COR-L47 (cell line): ENCODE results near the gene TOB2.
"Not testable (repeated sequence)": the region's sequence is repeated elsewhere in the genome, so short reads cannot be mapped to it uniquely, and the experiment has no call there.

Source experiments
- DNase-seq: peaks from one replicate; lab custom pipeline; 2025; lab: John Stamatoyannopoulos, UW

Gene TOB2

GRCh38 chr22:41468381-41469217, 22.0 kb upstream of the TOB2 start, which contains the start of the genes ACO2 and PHF5A:
Gene ACO2 (plus strand): TSS chr22:41469117. CDS start chr22:41469147, 30 bp downstream.
Gene PHF5A (minus strand): TSS chr22:41468692. CDS start chr22:41468653, 39 bp downstream.
- DNase-seq = peak; percentile 95

- no peak for DNase-seq
These were observed 15.3 kb upstream of the TOB2 start for GRCh38 chr22:41461901-41462300.

GRCh38 chr22:41460071-41460470, 13.5 kb upstream of the TOB2 start:
- not testable (repeated sequence) for DNase-seq

- DNase-seq = no peak
These were observed 12.8 kb upstream of the TOB2 start for GRCh38 chr22:41459431-41459830.

GRCh38 chr22:41458161-41458728, 11.6 kb upstream of the TOB2 start:
- DNase-seq = no peak

- peak; percentile 98 for DNase-seq
These were observed 1.7 kb upstream of the TOB2 start for GRCh38 chr22:41448189-41448808.

- DNase-seq = peak; percentile 57
These were observed 1.0 kb upstream of the TOB2 start for GRCh38 chr22:41447435-41448188.

- DNase-seq = no peak
These were observed 522 bp downstream of the TOB2 start for GRCh38 chr22:41446057-41446501.

GRCh38 chr22:41445129-41446056, 1.2 kb downstream of the TOB2 start:
- DNase-seq = peak; percentile 5

GRCh38 chr22:41444360-41445128, 2.1 kb downstream of the TOB2 start:
- DNase-seq = peak; percentile 94

- DNase-seq = no peak
These were observed 4.3 kb downstream of the TOB2 start for GRCh38 chr22:41442240-41442792.

- DNase-seq = not testable (repeated sequence)
These were observed 6.1 kb downstream of the TOB2 start for GRCh38 chr22:41440511-41440910.

- DNase-seq = no peak
These were observed 9.4 kb downstream of the TOB2 start for GRCh38 chr22:41437198-41437597.

- no peak for DNase-seq
These were observed 10.1 kb downstream of the TOB2 start for GRCh38 chr22:41436322-41437113.

- no peak for DNase-seq
These were observed 11.0 kb downstream of the TOB2 start for GRCh38 chr22:41435560-41435959.

GRCh38 chr22:41434361-41435003, 12.1 kb downstream of the TOB2 start:
- not testable (repeated sequence) for DNase-seq

- not testable (repeated sequence) for DNase-seq
These were observed 13.1 kb downstream of the TOB2 start for GRCh38 chr22:41433480-41433879.

GRCh38 chr22:41431656-41432055, 14.9 kb downstream of the TOB2 start:
- DNase-seq = no peak

GRCh38 chr22:41429951-41430332, 16.7 kb downstream of the TOB2 start:
- DNase-seq = no peak
